Peyer's patch (tissue), 4 donors: ENCODE data around the gene TAS2R14. TPM values are rescaled to one million over a fixed set of nuclear protein-coding genes. Genes with fewer than 3 reads are reported as not detected.

ENCODE experiments used
- DNase-seq, 3 donors: peaks; one replicate each; pipeline ENCODE4 v3.0.0-alpha.2; 2017 to 2019
- H3K27ac ChIP-seq, 4 donors: fragments of 200-600 bp; sonication (generic); one replicate each; pipeline ENCODE4 v1.5.1; 2016 to 2019
- H3K27me3 ChIP-seq, 2 donors: fragments of 200-600 bp; sonication (generic); one replicate each; pipeline ENCODE4 v1.5.1; 2019
- H3K36me3 ChIP-seq, 3 donors: fragments of 200-600 bp; sonication (generic); one replicate each; pipeline ENCODE4 v1.5.1; 2016 to 2019
- H3K4me1 ChIP-seq, 4 donors: fragments of 200-600 bp; sonication (generic); one replicate each; pipeline ENCODE4 v1.5.1; 2016 to 2019
- H3K4me3 ChIP-seq, 4 donors: fragments of 200-600 bp; sonication (generic); 1 replicate in 3 of 4; 2 replicates in 1 of 4; pipeline ENCODE4 v1.5.1; 2016 to 2019; ENCODE audit warnings: mild to moderate bottlenecking in 1 of 4
- H3K9me3 ChIP-seq, 4 donors: fragments of 200-600 bp; sonication (generic); one replicate each; pipeline ENCODE4 v1.5.1; 2016 to 2019; ENCODE audit warnings: mild to moderate bottlenecking in 1 of 4
- POLR2A ChIP-seq, 2 donors: fragments of 450-650 bp; IDR thresholded peaks; one replicate each; pipeline ENCODE4 v1.5.1; 2017; ENCODE audit warnings: antibody characterized with exemption in 2 of 2, mild to moderate bottlenecking in 2 of 2, moderate library complexity in 2 of 2
- total RNA-seq, 4 donors: library from RNA; depleted of rRNA; stranded (reverse); fragments of >200 nt; gene quantifications; one replicate each; pipeline ENCODE4 v1.1.0, GENCODE V29; 2016
- TF ChIP-seq, protein P1 (sequence below), 6 experiments: fragments of 450-650 bp in 4 of 6; fragments of 200-600 bp in 2 of 6; sonication (generic) in 1 of 6; IDR thresholded peaks; one replicate each; pipeline ENCODE4 v1.5.1; 2017 to 2019; ENCODE audit warnings: antibody characterized with exemption in 6 of 6, mild to moderate bottlenecking in 3 of 6, moderate library complexity in 1 of 6

Gene TAS2R14
- total RNA-seq, 4 donors from 2014 or later: 3.4 to 5.1 (median 4.8) TPM; not detected in 1

DNA sequence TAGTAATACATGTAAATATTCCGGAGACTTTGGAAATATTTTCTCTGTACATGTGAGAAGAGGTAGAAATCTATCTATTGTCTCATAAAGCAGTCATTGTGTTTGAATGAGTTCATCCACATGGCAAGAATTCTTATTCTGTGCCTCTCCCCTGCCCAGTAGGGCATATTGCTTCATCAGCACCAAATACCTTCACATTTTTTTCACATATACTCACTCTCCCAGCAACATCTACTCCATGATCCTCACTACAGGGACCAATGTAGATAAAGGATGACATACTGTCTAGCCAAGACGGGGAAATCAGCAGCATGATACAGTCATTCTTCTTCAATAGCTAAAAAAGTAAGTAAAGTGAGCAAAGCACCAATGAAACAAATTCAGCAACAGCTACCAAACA lies 1.3 kb upstream of the TAS2R14 start:
- H3K4me3 ChIP-seq: no peak overlapping the region
- TF ChIP-seq POLR2A (IDR thresholded peaks at IDR 0.05): no peak
- TF ChIP-seq, protein P1, sequence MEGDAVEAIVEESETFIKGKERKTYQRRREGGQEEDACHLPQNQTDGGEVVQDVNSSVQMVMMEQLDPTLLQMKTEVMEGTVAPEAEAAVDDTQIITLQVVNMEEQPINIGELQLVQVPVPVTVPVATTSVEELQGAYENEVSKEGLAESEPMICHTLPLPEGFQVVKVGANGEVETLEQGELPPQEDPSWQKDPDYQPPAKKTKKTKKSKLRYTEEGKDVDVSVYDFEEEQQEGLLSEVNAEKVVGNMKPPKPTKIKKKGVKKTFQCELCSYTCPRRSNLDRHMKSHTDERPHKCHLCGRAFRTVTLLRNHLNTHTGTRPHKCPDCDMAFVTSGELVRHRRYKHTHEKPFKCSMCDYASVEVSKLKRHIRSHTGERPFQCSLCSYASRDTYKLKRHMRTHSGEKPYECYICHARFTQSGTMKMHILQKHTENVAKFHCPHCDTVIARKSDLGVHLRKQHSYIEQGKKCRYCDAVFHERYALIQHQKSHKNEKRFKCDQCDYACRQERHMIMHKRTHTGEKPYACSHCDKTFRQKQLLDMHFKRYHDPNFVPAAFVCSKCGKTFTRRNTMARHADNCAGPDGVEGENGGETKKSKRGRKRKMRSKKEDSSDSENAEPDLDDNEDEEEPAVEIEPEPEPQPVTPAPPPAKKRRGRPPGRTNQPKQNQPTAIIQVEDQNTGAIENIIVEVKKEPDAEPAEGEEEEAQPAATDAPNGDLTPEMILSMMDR (IDR thresholded peaks at IDR 0.05): no peak
- no peaks in the 10 kb centered on the region for H3K36me3 ChIP-seq
- H3K27me3 ChIP-seq: no peaks in the 10 kb centered on the region
- H3K9me3 ChIP-seq: no peaks in the 10 kb centered on the region
- no peak for DNase-seq
- H3K4me1 ChIP-seq: no peaks in the 10 kb centered on the region
- H3K27ac ChIP-seq: no peak overlapping the region

DNA sequence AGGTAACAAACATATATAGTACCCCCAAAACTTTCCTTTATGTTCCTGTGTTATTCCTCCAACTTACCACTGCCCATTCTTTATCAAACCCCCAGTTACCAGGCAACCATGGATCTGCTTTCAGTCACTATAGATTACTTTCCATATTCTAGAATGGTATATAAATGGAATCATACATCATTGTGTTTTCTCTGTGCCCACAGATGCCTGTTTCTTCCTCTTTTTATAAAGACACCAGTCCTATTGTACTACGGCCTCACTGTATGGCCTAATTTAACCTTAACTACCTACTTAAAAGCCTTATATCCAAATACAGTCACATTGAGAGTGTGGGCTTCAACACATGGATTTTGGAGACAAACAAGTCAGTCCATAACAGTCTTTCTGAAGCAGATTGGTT lies 2.6 kb downstream of the TAS2R14 start:
- Histone ChIP-seq H3K36me3 (no peaks in the 10 kb centered on the region), H3K9me3 (no peaks in the 10 kb centered on the region), H3K4me1 (no peaks in the 10 kb centered on the region), H3K4me3 (no peak overlapping the region), H3K27ac (no peak overlapping the region), H3K27me3 (no peaks in the 10 kb centered on the region)
- no peak for DNase-seq
- TF ChIP-seq, protein P1 (IDR thresholded peaks at IDR 0.05): no peak
- TF ChIP-seq POLR2A (IDR thresholded peaks at IDR 0.05): no peak

DNA sequence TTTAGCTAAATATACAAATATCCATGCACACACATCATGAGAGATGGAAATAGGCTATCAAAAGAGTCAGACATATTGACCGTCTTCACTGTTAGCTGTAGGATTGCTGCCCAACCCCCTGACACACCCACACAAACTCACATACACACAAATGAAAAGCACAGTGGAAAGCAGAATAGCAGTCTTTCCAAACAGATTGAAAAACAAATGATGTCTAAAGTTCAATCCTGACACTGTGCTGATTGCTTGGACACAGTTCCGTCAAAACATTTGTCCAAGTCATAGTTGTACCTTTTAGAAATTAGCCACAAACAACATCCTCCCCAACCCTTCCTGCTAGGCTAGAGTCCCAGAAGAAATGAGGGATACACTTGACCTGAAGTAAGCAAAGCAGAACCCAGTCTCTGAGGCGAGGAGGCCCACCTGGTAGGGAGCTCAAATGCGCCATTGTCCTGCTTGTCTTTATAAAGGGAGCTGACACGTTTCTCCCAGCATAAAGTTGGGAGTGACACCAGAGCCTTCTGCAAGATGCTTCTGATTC lies 10.2 kb downstream of the TAS2R14 start, which contains the start of gene PRH2:
PRH2 (plus strand) TSS at position 491 of the 541 bp plus-strand sequence; CDS start at position 529, 38 bp downstream.
- H3K4me3 ChIP-seq: no peak within 1 kb of the TSS
- no peaks in the 10 kb centered on the region for H3K27me3 ChIP-seq
- H3K36me3 ChIP-seq: no peaks in the 10 kb centered on the region
- H3K4me1 ChIP-seq: no peaks in the 10 kb centered on the region
- no peak for TF ChIP-seq POLR2A (IDR thresholded peaks at IDR 0.05)
- TF ChIP-seq, protein P1 (IDR thresholded peaks at IDR 0.05): no peak
- no peak for DNase-seq
- no peaks in the 10 kb centered on the region for H3K9me3 ChIP-seq
- no peak within 1 kb of the TSS for H3K27ac ChIP-seq

DNA sequence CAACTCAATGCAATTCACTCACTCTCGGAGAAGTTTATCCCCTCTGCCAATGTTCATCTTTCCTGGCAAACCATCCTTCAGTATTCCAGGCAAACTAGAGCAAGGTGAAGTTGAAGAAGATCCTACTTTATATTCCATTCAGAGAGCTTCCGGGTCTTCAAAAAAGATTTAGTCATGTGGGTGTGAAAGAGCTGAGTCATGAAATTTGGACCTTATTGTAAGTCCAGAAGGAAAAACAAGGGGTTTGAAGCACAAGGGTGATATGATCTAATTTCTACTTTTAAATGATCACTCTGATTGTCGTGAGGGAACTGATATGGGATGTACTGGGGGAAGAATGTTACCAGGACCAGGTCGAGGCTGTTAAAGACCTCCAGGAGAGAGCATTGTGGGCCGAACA lies 12.8 kb downstream of the TAS2R14 start:
- Histone ChIP-seq H3K4me1 (no peaks in the 10 kb centered on the region), H3K36me3 (no peaks in the 10 kb centered on the region), H3K27me3 (no peaks in the 10 kb centered on the region), H3K27ac (no peak overlapping the region), H3K4me3 (no peak overlapping the region), H3K9me3 (no peaks in the 10 kb centered on the region)
- no peak for TF ChIP-seq POLR2A (IDR thresholded peaks at IDR 0.05)
- TF ChIP-seq, protein P1 (IDR thresholded peaks at IDR 0.05): no peak
- DNase-seq: no peak

DNA sequence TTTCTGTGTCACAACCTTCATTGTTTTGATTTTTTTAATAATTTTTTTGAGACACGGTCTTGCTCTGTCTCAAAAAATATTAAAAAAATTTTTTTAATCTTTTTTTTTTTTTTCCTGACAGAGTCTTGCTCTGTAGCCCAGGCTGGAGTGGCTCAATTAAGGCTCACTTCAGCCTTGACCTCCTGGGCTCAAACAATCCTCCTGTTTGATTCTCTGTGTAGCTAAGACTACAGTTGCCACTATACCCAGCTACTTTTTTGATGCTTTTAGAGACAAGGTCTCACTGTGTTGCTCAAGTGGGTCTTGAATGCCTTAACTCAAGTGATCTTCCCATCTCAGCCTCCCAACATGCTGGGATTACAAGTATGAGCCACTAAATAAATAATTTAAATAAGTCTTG lies 19.3 kb downstream of the TAS2R14 start:
- Histone ChIP-seq H3K27me3 (no peaks in the 10 kb centered on the region), H3K36me3 (no peaks in the 10 kb centered on the region), H3K4me3 (no peak overlapping the region), H3K9me3 (no peaks in the 10 kb centered on the region), H3K4me1 (no peaks in the 10 kb centered on the region), H3K27ac (no peak overlapping the region)
- DNase-seq: no peak
- TF ChIP-seq POLR2A (IDR thresholded peaks at IDR 0.05): no peak
- TF ChIP-seq, protein P1 (IDR thresholded peaks at IDR 0.05): no peak

DNA sequence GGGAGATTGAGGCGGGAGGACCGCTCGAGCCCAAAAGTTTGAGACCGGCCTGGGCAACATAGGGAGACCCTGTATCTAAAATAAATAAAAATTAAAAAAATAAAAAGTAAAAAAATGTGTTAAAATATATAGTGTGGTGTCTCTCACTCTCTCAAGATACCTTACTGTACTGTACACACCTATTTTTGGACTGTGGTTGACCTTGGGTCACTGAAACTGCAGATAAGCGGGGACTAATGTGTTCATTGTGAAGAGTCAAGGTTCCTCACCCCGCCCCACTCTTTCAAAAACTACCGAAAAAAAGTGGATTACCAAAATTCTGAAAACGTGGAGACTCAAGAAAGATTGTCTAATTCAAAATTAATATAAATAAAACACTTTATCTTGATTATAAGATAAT lies 28.7 kb downstream of the TAS2R14 start:
- H3K9me3 ChIP-seq: no peaks in the 10 kb centered on the region
- no peak for DNase-seq
- H3K27me3 ChIP-seq: no peaks in the 10 kb centered on the region
- H3K36me3 ChIP-seq: no peaks in the 10 kb centered on the region
- H3K27ac ChIP-seq: no peak overlapping the region
- no peaks in the 10 kb centered on the region for H3K4me1 ChIP-seq
- no peak overlapping the region for H3K4me3 ChIP-seq
- TF ChIP-seq POLR2A (IDR thresholded peaks at IDR 0.05): no peak
- TF ChIP-seq, protein P1 (IDR thresholded peaks at IDR 0.05): no peak
